K562 (cell line): ENCODE measurements around the gene AHNAK. TPM values are rescaled to one million over a fixed set of nuclear protein-coding genes. Genes with fewer than 3 reads are reported as not detected.

ENCODE experiments used
- ATAC-seq: fragments of 200-7000 bp; cut with Tn5 transposase; 3 replicates; pipeline ENCODE4 v1.9.1; 2020; ENCODE audit warnings: moderate library complexity
- BruUV-seq: library from RNA; stranded (reverse); fragments of 400-500 nt; replicated peaks from 2 replicates; lab custom pipeline; 2021; lab: Mats Ljungman, UMichigan
- CTCF ChIA-PET: fragments of 300-600 bp; formaldehyde crosslinking; extraction: SDS; loops from one replicate; lab custom pipeline; 2021; ENCODE audit warnings: low intra/inter-chr PET ratio; lab: Yijun Ruan, JAX
- POLR2A ChIA-PET: fragments of 300-600, 350-650 bp; sonication (Branson Sonifier 250); formaldehyde crosslinking; extraction: SDS; loops from one replicate; lab custom pipeline; 2021; ENCODE audit warnings: antibody characterized with exemption, inconsistent platforms; lab: Yijun Ruan, JAX
- DNase-seq, 4 experiments: peaks; one replicate each; pipeline versions ENCODE4 v3.0.0 to v3.0.0-alpha.2; 2011 to 2018; ENCODE audit warnings: low spot score in 3 of 4, mixed read lengths in 3 of 4; ENCODE audit errors: extremely low read depth in 1 of 4
- FAIRE-seq: peaks from 2 replicates; lab custom pipeline; 2011; peaks lifted over from hg19 to GRCh38; lab: Jason Lieb, UNC
- H2AFZ ChIP-seq: 2 replicates; pipeline ENCODE4 v1.6.0; 2011; ENCODE audit warnings: low read depth, low read length, control low read depth, inconsistent platforms
- H3K27ac ChIP-seq: fragments of 200-600 bp; 3 replicates; pipeline ENCODE4 v1.8.0; 2011; ENCODE audit warnings: low read depth, mild to moderate bottlenecking, control low read depth, inconsistent platforms, low read length, moderate library complexity, mixed read lengths; ENCODE audit errors: extremely low read depth
- H3K27me3 ChIP-seq, 2 experiments: fragments of 300-600 bp in 1 of 2; 2 replicates in 1 of 2; 3 replicates in 1 of 2; pipeline versions ENCODE4 v1.6.0 to v1.8.0; 2011; ENCODE audit warnings: inconsistent platforms in 2 of 2, low read length in 2 of 2, mild to moderate bottlenecking in 1 of 2, mixed read lengths in 1 of 2, moderate library complexity in 1 of 2; ENCODE audit not compliant: control insufficient read depth in 2 of 2, insufficient read depth in 2 of 2
- H3K36me3 ChIP-seq: fragments of 300-600 bp; 3 replicates; pipeline ENCODE4 v1.8.0; 2011; ENCODE audit warnings: mild to moderate bottlenecking, low read length, inconsistent platforms; ENCODE audit not compliant: control insufficient read depth, insufficient read depth
- H3K4me1 ChIP-seq, 2 experiments: fragments of 200-600 bp in 1 of 2; replicated peaks in 1 of 2; 2 replicates in 1 of 2; 3 replicates in 1 of 2; pipeline versions ENCODE4 v1.5.1 to v1.8.0; 2011; ENCODE audit warnings: inconsistent platforms in 2 of 2, low read length in 2 of 2, mild to moderate bottlenecking in 1 of 2, mixed read lengths in 1 of 2, moderate library complexity in 1 of 2; ENCODE audit not compliant: control insufficient read depth in 2 of 2, insufficient read depth in 2 of 2
- H3K4me2 ChIP-seq: 2 replicates; pipeline ENCODE4 v1.6.1; 2011; ENCODE audit warnings: low read length, control low read depth, inconsistent platforms, mixed read lengths; ENCODE audit not compliant: insufficient read depth
- H3K4me3 ChIP-seq: fragments of 200-600 bp; sonication (generic), shearing (Covaris generic); 2 replicates; pipeline ENCODE4 v1.5.1; 2016; ENCODE audit warnings: control low read depth, inconsistent platforms
- H3K79me2 ChIP-seq: fragments of 200-600 bp; 3 replicates; pipeline ENCODE4 v1.8.0; 2011; ENCODE audit warnings: low read length, inconsistent platforms; ENCODE audit not compliant: control insufficient read depth, insufficient read depth
- H3K9ac ChIP-seq, 2 experiments: 2 replicates each; pipeline versions ENCODE4 v1.6.0 to v1.6.1; 2011; ENCODE audit warnings: low read depth in 2 of 2, low read length in 2 of 2, control low read depth in 1 of 2, inconsistent platforms in 1 of 2, mild to moderate bottlenecking in 1 of 2, mixed read lengths in 1 of 2; ENCODE audit not compliant: insufficient read depth in 1 of 2
- H3K9me1 ChIP-seq: one replicate; pipeline ENCODE4 v1.6.0; 2011; ENCODE audit warnings: inconsistent platforms, mild to moderate bottlenecking, low read length, moderate library complexity; ENCODE audit not compliant: control insufficient read depth, insufficient read depth
- H3K9me3 ChIP-seq: replicated peaks from 2 replicates; pipeline ENCODE4 v1.5.1; 2011; ENCODE audit warnings: low read depth, low read length, inconsistent platforms; ENCODE audit not compliant: control insufficient read depth, insufficient read depth
- H4K20me1 ChIP-seq: replicated peaks from 2 replicates; pipeline ENCODE4 v1.6.1; 2011; ENCODE audit warnings: low read length, inconsistent platforms, mixed read lengths; ENCODE audit not compliant: control insufficient read depth, insufficient read depth
- ATF7 ChIP-seq: fragments of 450-650 bp; IDR thresholded peaks from 2 replicates; pipeline ENCODE4 v1.7.1; 2014; ENCODE audit warnings: mild to moderate bottlenecking, moderate library complexity
- CBFA2T2 ChIP-seq: fragments of 450-650 bp; conservative IDR thresholded peaks from 2 replicates; pipeline ENCODE4 v1.6.1; 2017; ENCODE audit warnings: mild to moderate bottlenecking
- DPF2 ChIP-seq: fragments of 450-650 bp; IDR thresholded peaks from 2 replicates; pipeline ENCODE4 v1.6.1; 2016
- EP400 ChIP-seq: fragments of 450-650 bp; IDR thresholded peaks from 2 replicates; pipeline ENCODE4 v1.6.1; 2017; ENCODE audit warnings: antibody characterized with exemption, mild to moderate bottlenecking, moderate library complexity
- EZH2 ChIP-seq: IDR thresholded peaks from 2 replicates; pipeline ENCODE4 v1.6.1; 2012; ENCODE audit warnings: low read depth, mild to moderate bottlenecking, inconsistent platforms, low read length, borderline replicate concordance
- GABPB1 ChIP-seq: sonication (generic); formaldehyde crosslinking; IDR thresholded peaks from 2 replicates; pipeline ENCODE4 v1.8.0; 2022; ENCODE audit warnings: mild to moderate bottlenecking, missing genetic modification reagents
- GATAD2B ChIP-seq: fragments of 450-650 bp; IDR thresholded peaks from 2 replicates; pipeline ENCODE4 v1.6.1; 2017; ENCODE audit warnings: mild to moderate bottlenecking, borderline replicate concordance
- HDGF ChIP-seq: fragments of 450-650 bp; IDR thresholded peaks from 2 replicates; pipeline ENCODE4 v1.6.1; 2016
- JUNB ChIP-seq: fragments of 450-650 bp; formaldehyde crosslinking; conservative IDR thresholded peaks from 2 replicates; pipeline ENCODE4 v1.4.0; 2020; ENCODE audit warnings: mild to moderate bottlenecking
- KDM1A ChIP-seq, 2 experiments: fragments of 450-650 bp; IDR thresholded peaks; 2 replicates each; pipeline ENCODE4 v1.6.1; 2016; ENCODE audit warnings: mild to moderate bottlenecking in 2 of 2
- MAFF ChIP-seq: IDR thresholded peaks from 2 replicates; pipeline ENCODE4 v1.6.1; 2012; ENCODE audit warnings: low read length, improper control_type of control experiment
- MAFK ChIP-seq: IDR thresholded peaks from 2 replicates; pipeline ENCODE4 v1.6.1; 2011; ENCODE audit warnings: low read length, improper control_type of control experiment
- MEIS2 ChIP-seq: fragments of 450-650 bp; IDR thresholded peaks from 2 replicates; pipeline ENCODE4 v1.6.1; 2014; ENCODE audit warnings: mild to moderate bottlenecking; ENCODE audit not compliant: partially characterized antibody
- MTA1 ChIP-seq: fragments of 450-650 bp; IDR thresholded peaks from 2 replicates; pipeline ENCODE4 v1.6.1; 2017; ENCODE audit warnings: borderline replicate concordance
- NCOA1 ChIP-seq: fragments of 450-650 bp; IDR thresholded peaks from 2 replicates; pipeline ENCODE4 v1.6.1; 2016; ENCODE audit warnings: low read depth
- NFIC ChIP-seq: fragments of 450-650 bp; IDR thresholded peaks from 2 replicates; pipeline ENCODE4 v1.6.1; 2017; ENCODE audit warnings: mild to moderate bottlenecking, inconsistent platforms
- PKNOX1 ChIP-seq: fragments of 450-650 bp; IDR thresholded peaks from 2 replicates; pipeline ENCODE4 v1.6.1; 2016
- POLR2A ChIP-seq: fragments of 450-650 bp; conservative IDR thresholded peaks from 2 replicates; pipeline ENCODE4 v1.6.1; 2016
- SMARCC2 ChIP-seq: fragments of 450-650 bp; IDR thresholded peaks from 2 replicates; pipeline ENCODE4 v1.6.1; 2017; ENCODE audit warnings: antibody characterized with exemption, moderate library complexity, mild to moderate bottlenecking, low read depth
- TAF1 ChIP-seq: IDR thresholded peaks from 2 replicates; pipeline ENCODE4 v1.6.1; 2011; ENCODE audit warnings: mild to moderate bottlenecking, low read length, moderate library complexity; ENCODE audit not compliant: insufficient read depth, control insufficient read depth, severe bottlenecking; ENCODE audit errors: extremely low read depth
- TAF9B ChIP-seq: fragments of 450-650 bp; IDR thresholded peaks from 2 replicates; pipeline ENCODE4 v1.6.1; 2018; ENCODE audit warnings: mild to moderate bottlenecking; ENCODE audit not compliant: partially characterized antibody
- ZNF589 ChIP-seq: fragments of 200-800 bp; sonication (Bioruptor generic); IDR thresholded peaks from 2 replicates; pipeline ENCODE4 v1.6.1; 2016; ENCODE audit warnings: low read depth, missing genetic modification characterization, missing compliant biosample characterization
- WGBS: fragments of 100-300 bp; shearing (Covaris generic); methylation state at CpG from one replicate; pipeline ENCODE4 v1.1.6; 2016; ENCODE audit warnings: low coverage, mixed read lengths; ENCODE audit not compliant: insufficient coverage; ENCODE audit errors: missing lambda C conversion rate; 5-methylcytosine and 5-hydroxymethylcytosine counted together
- in situ Hi-C: fragments of 300-500 bp; cut with MboI; formaldehyde crosslinking; loops from 4 replicates; pipeline ENCODE4 v1.15.0; 2018; ENCODE audit warnings: inconsistent platforms, mixed read lengths
- intact Hi-C: fragments of 100-400 bp; cut with micrococcal nuclease; formaldehyde crosslinking; loops from 2 replicates; pipeline ENCODE4 v1.14.2; 2022
- polyA plus RNA-seq, 8 experiments: library from polyadenylated mRNA; depleted of rRNA in 4 of 8; stranded (reverse) in 5 of 8; unstranded in 3 of 8; fragments of >200 nt; fragmentation: Nextera tagmentation in 2 of 8; fragmentation: Illumina TruSeq in 1 of 8; extraction: Ambion mirVana in 2 of 8; extraction: Trizol in 1 of 8; gene quantifications; 2 replicates each; pipeline versions ENCODE4 v1.2.1 to v1.2.3, GENCODE V29; 2011 to 2014; ENCODE audit warnings: inconsistent platforms in 1 of 8, missing spikeins in 1 of 8
- total RNA-seq, 7 experiments: library from RNA; depleted of rRNA in 6 of 7; stranded (reverse); fragments of >200 nt in 6 of 7; fragmentation: Illumina TruSeq in 2 of 7; extraction: Trizol in 2 of 7; gene quantifications; 2 replicates each; pipeline versions ENCODE4 v1.2.1 to v1.2.3, GENCODE V29; 2011 to 2021; ENCODE audit warnings: low replicate concordance in 1 of 7
- TF ChIP-seq, protein P1 (sequence below): fragments of 200-800 bp; sonication (Bioruptor generic); IDR thresholded peaks from 2 replicates; pipeline ENCODE4 v1.6.1; 2017; ENCODE audit warnings: missing genetic modification characterization, missing compliant biosample characterization

Gene AHNAK
- total and polyA plus RNA-seq, 9 of the 15 experiments (the other 6 are each of a cell fraction or from before 2014, with no cell fraction given) = 1.5 to 89.7 (median 45.0) TPM

DNA sequence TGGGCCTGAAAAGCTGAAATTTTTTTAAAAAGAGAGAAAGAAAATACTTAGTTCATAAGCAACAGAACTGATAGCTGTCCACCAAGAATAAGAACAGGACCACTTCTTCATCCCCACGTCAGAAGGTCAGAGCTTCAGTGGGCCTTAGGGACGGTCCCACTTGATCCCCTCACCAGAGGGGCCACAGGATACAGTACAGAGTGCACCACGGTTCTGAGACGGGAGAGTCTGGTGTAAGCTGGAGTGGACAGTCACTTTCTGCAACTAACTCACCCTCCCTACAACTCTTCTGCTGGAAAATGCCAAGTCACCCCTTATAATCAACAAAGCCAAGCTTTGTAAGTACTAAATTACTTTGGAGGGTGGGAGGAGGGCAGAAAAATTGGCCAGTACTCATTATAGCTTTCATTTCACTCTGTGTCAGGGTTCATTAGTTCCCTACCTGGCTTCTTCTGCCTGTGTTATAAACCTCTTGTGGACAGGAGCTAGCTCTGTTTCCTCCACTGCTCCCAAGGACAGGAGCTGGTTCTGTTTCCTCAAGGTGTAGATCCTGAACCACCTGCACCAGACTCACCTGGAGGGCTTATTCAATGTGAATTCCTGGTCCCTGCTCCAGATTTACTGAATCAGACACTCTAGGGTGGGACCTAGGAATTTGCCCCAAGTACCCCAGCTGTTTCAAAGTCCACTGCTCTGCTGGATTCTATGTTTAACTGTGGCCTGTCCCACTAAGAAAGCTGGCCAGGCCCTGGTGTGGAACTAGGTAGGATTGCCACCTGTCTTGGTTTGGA lies 88.2 kb downstream of the AHNAK start:
- FAIRE-seq (peak; percentile 81), DNase-seq (peak in 3 of 4 experiments; percentile 36 to 71 (median 67)), ATAC-seq (peak; percentile 86)
- Histone ChIP-seq H3K36me3 (no peaks in the 10 kb centered on the region), H3K4me2 (peak overlapping the region; percentile 65), H3K4me3 (no peak overlapping the region), H3K27ac (peak overlapping the region; percentile 79), H3K79me2 (no peaks in the 10 kb centered on the region), H3K9me1 (no peaks in the 10 kb centered on the region), H2AFZ (peak overlapping the region; percentile 89), H3K4me1 (peaks cover 32 to 49% of the 10 kb centered on the region in 2 experiments), H3K9me3 (no peaks in the 10 kb centered on the region), H3K27me3 (no peaks in the 10 kb centered on the region), H4K20me1 (no peaks in the 10 kb centered on the region), H3K9ac (peak overlapping the region; percentile 31 to 35; a peak in 2 of 4 replicates)
- 6% methylated on average over 4 of the region's 4 CpGs for WGBS
- no TSS peak for BruUV-seq
- in situ Hi-C loops (no loop called here), intact Hi-C loops (no loop called here)
- CTCF ChIA-PET = no interaction called here
- POLR2A ChIA-PET = interaction anchor here (0.6 to 2.7 kb wide), 19 partner anchors 9 to 269 kb away, joined by 3 to 12 read pairs (median 4); no protein-coding TSS in a partner anchor
- peak; percentile 60; the same call in 1 of the 2 replicates for TF ChIP-seq ATF7
- TF ChIP-seq JUNB (CRISPR knock-in tag) = 0 out of 2 replicates have a peak, but pooled peaks have one; percentile 20
- no peak for TF ChIP-seq MTA1
- peak; percentile 57; the same call in 1 of the 2 replicates for TF ChIP-seq NFIC
- peak; percentile 92 for TF ChIP-seq MAFK
- TF ChIP-seq POLR2A = 0 out of 2 replicates have a peak, but pooled peaks have one; percentile 20
- TF ChIP-seq ZNF589 = peak; percentile 51; the same call in 1 of the 2 replicates
- no peak for TF ChIP-seq CBFA2T2
- 0 out of 2 replicates have a peak, but pooled peaks have one; percentile 28 for TF ChIP-seq EP400
- TF ChIP-seq, protein P1, sequence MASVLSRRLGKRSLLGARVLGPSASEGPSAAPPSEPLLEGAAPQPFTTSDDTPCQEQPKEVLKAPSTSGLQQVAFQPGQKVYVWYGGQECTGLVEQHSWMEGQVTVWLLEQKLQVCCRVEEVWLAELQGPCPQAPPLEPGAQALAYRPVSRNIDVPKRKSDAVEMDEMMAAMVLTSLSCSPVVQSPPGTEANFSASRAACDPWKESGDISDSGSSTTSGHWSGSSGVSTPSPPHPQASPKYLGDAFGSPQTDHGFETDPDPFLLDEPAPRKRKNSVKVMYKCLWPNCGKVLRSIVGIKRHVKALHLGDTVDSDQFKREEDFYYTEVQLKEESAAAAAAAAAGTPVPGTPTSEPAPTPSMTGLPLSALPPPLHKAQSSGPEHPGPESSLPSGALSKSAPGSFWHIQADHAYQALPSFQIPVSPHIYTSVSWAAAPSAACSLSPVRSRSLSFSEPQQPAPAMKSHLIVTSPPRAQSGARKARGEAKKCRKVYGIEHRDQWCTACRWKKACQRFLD (CRISPR knock-in tag) = no peak
- TF ChIP-seq EZH2 = no peak
- no peak for TF ChIP-seq GATAD2B
- TF ChIP-seq HDGF = 0 out of 2 replicates have a peak, but pooled peaks have one; percentile 13
- TF ChIP-seq NCOA1 = no peak
- peak; percentile 90 for TF ChIP-seq DPF2
- TF ChIP-seq KDM1A (IDR thresholded peaks at IDR 0.05) = 0 out of 4 replicates have a peak, but pooled peaks of 1 of the 2 experiments have one; percentile 7
- 0 out of 2 replicates have a peak, but pooled peaks have one; percentile 15 for TF ChIP-seq GABPB1 (CRISPR knock-in tag)
- peak; percentile 44 for TF ChIP-seq MEIS2
- peak; percentile 68; the same call in 1 of the 2 replicates for TF ChIP-seq SMARCC2
- no peak for TF ChIP-seq TAF9B
- peak; percentile 46; the same call in 1 of the 2 replicates for TF ChIP-seq PKNOX1
- peak; percentile 94 for TF ChIP-seq MAFF
- TF ChIP-seq TAF1 = peak; percentile 16
